ENCODE measurements around the gene ST7.

DNA sequence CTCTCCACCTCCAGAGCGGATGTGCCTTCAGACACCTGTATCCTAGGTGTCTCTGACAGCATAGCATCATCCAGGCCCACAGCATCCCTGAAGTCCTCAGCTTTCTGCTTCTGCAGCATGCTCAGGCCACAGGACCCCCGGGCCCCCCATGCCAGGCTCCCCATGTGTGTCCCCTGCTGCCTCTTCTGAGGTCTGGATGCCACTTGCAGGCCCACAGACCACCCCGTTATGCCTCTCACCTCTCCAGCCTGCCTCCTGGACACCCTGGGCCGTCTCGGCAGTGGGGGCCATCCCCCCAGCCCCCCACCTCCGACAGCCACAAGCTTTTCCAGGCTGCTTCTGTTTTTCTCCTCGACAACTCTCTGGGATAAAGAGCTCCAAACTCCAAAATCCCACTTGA, 285.2 kb downstream of the ST7 start:
- no peak for TF ChIP-seq EZH2 (IDR thresholded peaks at IDR 0.05)
- no peak for TF ChIP-seq POLR2AphosphoS5 (IDR thresholded peaks at IDR 0.05; ENCODE audit: borderline replicate concordance, low read depth, low read length)

All from SK-N-MC (cell line).